Neural crest cell (in vitro differentiated cells): Measurements from ENCODE around the gene COX4I2. TPM values are rescaled to one million over a fixed set of nuclear protein-coding genes. Genes with fewer than 3 reads are reported as not detected.

ENCODE experiments used
- DNase-seq: peaks from one replicate; pipeline ENCODE4 v3.0.0; 2021; ENCODE audit warnings: low read depth, mixed read lengths, low spot score
- H3K27ac Mint-ChIP-seq: one replicate; pipeline ENCODE4 v1.8.0; 2021; ENCODE audit warnings: mild to moderate bottlenecking, mixed read lengths; ENCODE audit not compliant: unreplicated experiment
- H3K27me3 Mint-ChIP-seq: 2 replicates; pipeline ENCODE4 v1.8.0; 2021; ENCODE audit warnings: low read depth, mild to moderate bottlenecking, mixed read lengths
- H3K36me3 Mint-ChIP-seq: 2 replicates; pipeline ENCODE4 v1.8.0; 2021; ENCODE audit warnings: low read depth, mild to moderate bottlenecking, mixed read lengths
- H3K4me1 Mint-ChIP-seq: 2 replicates; pipeline ENCODE4 v1.8.0; 2021; ENCODE audit warnings: mixed read lengths
- H3K4me3 Mint-ChIP-seq: one replicate; pipeline ENCODE4 v1.8.0; 2021; ENCODE audit warnings: mild to moderate bottlenecking, mixed read lengths
- H3K9me3 Mint-ChIP-seq: 2 replicates; pipeline ENCODE4 v1.8.0; 2021; ENCODE audit warnings: mixed read lengths
- CTCF ChIP-seq: fragments of 200-600 bp; sonication (generic); conservative IDR thresholded peaks from 2 replicates; pipeline ENCODE4 v1.5.0; 2021; ENCODE audit warnings: antibody characterized with exemption, mild to moderate bottlenecking
- total RNA-seq: library from RNA; stranded (reverse); gene quantifications from 2 replicates; pipeline ENCODE4 v1.2.1, GENCODE V29; 2021

Gene COX4I2
- total RNA-seq, 1 donor from 2014 or later, result not detected

GRCh38 chr20:31673435-31673834 is 35.7 kb downstream of the COX4I2 start:
- no peak for DNase-seq
- Mint-ChIP-seq H3K27me3 (no peaks in the 10 kb centered on the region), H3K4me1 (peaks cover 1% of the 10 kb centered on the region), H3K9me3 (no peaks in the 10 kb centered on the region), H3K4me3 (no peak overlapping the region), H3K36me3 (no peaks in the 10 kb centered on the region), H3K27ac (no peak overlapping the region)
- no peak for TF ChIP-seq CTCF

GRCh38 chr20:31673943-31674463 is 36.3 kb downstream of the COX4I2 start:
- no peak overlapping the region for H3K27ac Mint-ChIP-seq
- H3K4me3 Mint-ChIP-seq, result no peak overlapping the region

GRCh38 chr20:31674895-31675827 is 37.4 kb downstream of the COX4I2 start:
- H3K36me3 Mint-ChIP-seq, result no peaks in the 10 kb centered on the region
- no peaks in the 10 kb centered on the region for H3K27me3 Mint-ChIP-seq
- no peak overlapping the region for H3K4me3 Mint-ChIP-seq
- H3K27ac Mint-ChIP-seq, result peak overlapping the region; percentile 83
- H3K4me1 Mint-ChIP-seq, result peaks cover 8% of the 10 kb centered on the region
- no peak for TF ChIP-seq CTCF
- no peak for DNase-seq
- no peaks in the 10 kb centered on the region for H3K9me3 Mint-ChIP-seq

More at GRCh38 chr20:31673943-31674463, 36.3 kb downstream of the COX4I2 start:
- DNase-seq, result no peak
- H3K4me1 Mint-ChIP-seq, result peaks cover 7% of the 10 kb centered on the region
- TF ChIP-seq CTCF, result no peak
- H3K36me3 Mint-ChIP-seq, result no peaks in the 10 kb centered on the region
- no peaks in the 10 kb centered on the region for H3K27me3 Mint-ChIP-seq
- H3K9me3 Mint-ChIP-seq, result no peaks in the 10 kb centered on the region

GRCh38 chr20:31675828-31676608 is 38.3 kb downstream of the COX4I2 start:
- DNase-seq, result no peak
- H3K27me3 Mint-ChIP-seq, result no peaks in the 10 kb centered on the region
- H3K4me1 Mint-ChIP-seq, result peaks cover 8% of the 10 kb centered on the region
- no peak overlapping the region for H3K4me3 Mint-ChIP-seq
- H3K27ac Mint-ChIP-seq, result no peak overlapping the region
- H3K9me3 Mint-ChIP-seq, result no peaks in the 10 kb centered on the region
- TF ChIP-seq CTCF, result no peak
- no peaks in the 10 kb centered on the region for H3K36me3 Mint-ChIP-seq

- Mint-ChIP-seq H3K36me3 (no peaks in the 10 kb centered on the region), H3K9me3 (no peaks in the 10 kb centered on the region), H3K4me3 (no peak overlapping the region), H3K27ac (no peak overlapping the region), H3K27me3 (no peaks in the 10 kb centered on the region), H3K4me1 (peaks cover 8% of the 10 kb centered on the region)
- TF ChIP-seq CTCF, result no peak
- DNase-seq, result no peak
Observed at GRCh38 chr20:31676609-31676989, 38.9 kb downstream of the COX4I2 start.
